Measurements from ENCODE around the gene KLF4. TPM values are rescaled to one million over a fixed set of nuclear protein-coding genes. Genes with fewer than 3 reads are reported as not detected.

KLF4 gene
- total RNA-seq, 1 experiment from 2014 or later: 4.9 TPM

GRCh38 chr9:107462691-107463090, 26.9 kb downstream of the KLF4 start:
- no peak for DNase-seq
- Histone ChIP-seq H3K27me3 (replicated peaks; ENCODE audit: control insufficient read depth, insufficient read depth, low read length) (no peaks in the 10 kb centered on the region), H3K4me1 (peaks cover 30% of the 10 kb centered on the region), H3K4me3 (ENCODE audit: low read depth, low read length) (no peak overlapping the region), H3K9me3 (no peaks in the 10 kb centered on the region), H3K36me3 (ENCODE audit: control insufficient read depth, insufficient read depth, low read length) (no peaks in the 10 kb centered on the region)
- TF ChIP-seq CTCF (IDR thresholded peaks at IDR 0.05; ENCODE audit: insufficient read depth in 1 of 2, low read depth in 1 of 2, low read length in 1 of 2, severe bottlenecking in 1 of 2, unreplicated experiment in 1 of 2): no peak
- POLR2A ChIA-PET: no interaction called here
- Mint-ChIP-seq H3K27ac (ENCODE audit: unreplicated experiment) (no peak overlapping the region), H3K4me3 (ENCODE audit: unreplicated experiment) (no peak overlapping the region), H3K36me3 (ENCODE audit: insufficient read depth, unreplicated experiment) (peaks cover 6% of the 10 kb centered on the region), H3K4me1 (ENCODE audit: low read depth, unreplicated experiment) (peaks cover 18% of the 10 kb centered on the region), H3K9me3 (ENCODE audit: unreplicated experiment) (no peaks in the 10 kb centered on the region), H3K27me3 (ENCODE audit: insufficient read depth, unreplicated experiment) (no peaks in the 10 kb centered on the region)
- BruUV-seq (replicated peaks): no TSS peak
- intact Hi-C loops (cut with micrococcal nuclease; ENCODE audit: unreplicated experiment): no loop called here
- CTCF ChIA-PET: no interaction called here

DNA sequence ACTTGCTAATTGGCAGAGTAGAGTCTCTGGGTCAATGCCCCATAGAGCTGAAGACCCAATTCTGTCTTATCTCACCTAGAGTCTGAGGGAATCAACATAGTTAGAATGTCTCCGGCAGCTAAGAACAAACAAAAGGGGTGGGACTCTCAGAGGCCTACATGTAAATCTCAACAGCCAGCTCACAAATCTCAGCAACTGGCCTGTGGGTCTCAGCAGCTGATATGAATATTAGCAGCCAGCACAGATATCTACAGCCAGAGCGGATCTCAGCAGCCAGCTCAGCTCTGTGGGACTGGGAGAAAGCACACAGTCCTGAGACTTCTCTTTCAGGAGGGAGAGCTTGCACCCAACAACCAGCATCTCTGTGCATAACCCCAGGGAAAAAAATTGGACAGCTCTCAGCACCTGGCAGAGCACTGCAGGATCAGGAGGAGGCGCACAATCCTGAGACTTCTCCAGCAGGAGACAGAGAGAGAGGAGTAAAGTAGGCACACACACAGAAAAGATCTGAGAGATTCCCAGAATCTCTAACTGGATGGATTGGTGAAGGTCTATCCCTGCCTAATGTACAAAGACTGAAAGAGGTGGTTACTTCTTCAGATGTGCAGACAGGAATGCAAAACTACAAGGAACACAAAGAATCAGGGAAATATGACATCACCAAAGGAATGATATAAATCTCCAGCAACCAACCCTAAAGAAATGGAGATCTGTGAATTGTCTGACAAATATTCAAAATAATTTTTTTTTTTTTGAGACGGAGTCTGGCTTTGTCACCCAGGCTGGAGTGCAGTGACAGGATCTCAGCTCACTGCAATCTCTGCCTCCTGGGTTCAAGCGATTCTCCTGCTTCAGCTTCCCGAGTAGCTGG, 29.2 kb downstream of the KLF4 start:
- H3K9me3 Mint-ChIP-seq (ENCODE audit: unreplicated experiment): no peaks in the 10 kb centered on the region
- Histone ChIP-seq H3K4me1 (peaks cover 30% of the 10 kb centered on the region), H3K27me3 (replicated peaks; ENCODE audit: control insufficient read depth, insufficient read depth, low read length) (no peaks in the 10 kb centered on the region), H3K9me3 (no peaks in the 10 kb centered on the region), H3K4me3 (ENCODE audit: low read depth, low read length) (no peak overlapping the region), H3K36me3 (ENCODE audit: control insufficient read depth, insufficient read depth, low read length) (no peaks in the 10 kb centered on the region)
- H3K4me1 Mint-ChIP-seq (ENCODE audit: low read depth, unreplicated experiment): peaks cover 18% of the 10 kb centered on the region
- POLR2A ChIA-PET: interaction anchor here (0.8 to 1.2 kb wide), 2 partner anchors 30 to 177 kb away, joined by 5 to 10 read pairs; partner anchors contain the start of gene RAD23B
- intact Hi-C loops (cut with micrococcal nuclease; ENCODE audit: unreplicated experiment): loop anchor here (1.0 to 2.0 kb wide), 5 partner anchors 20 to 812 kb away; partner anchors contain the start of gene KLF4
- peaks cover 6% of the 10 kb centered on the region for H3K36me3 Mint-ChIP-seq (ENCODE audit: insufficient read depth, unreplicated experiment)
- CTCF ChIA-PET: interaction anchor here (0.6 to 1.2 kb wide), 3 partner anchors 13 to 1105 kb away, joined by 3 to 4 read pairs (median 3); no protein-coding TSS in a partner anchor
- peak; percentile 79 to 83 for DNase-seq
- TF ChIP-seq CTCF (IDR thresholded peaks at IDR 0.05; ENCODE audit: insufficient read depth in 1 of 2, low read depth in 1 of 2, low read length in 1 of 2, severe bottlenecking in 1 of 2, unreplicated experiment in 1 of 2): no peak
- H3K27ac Mint-ChIP-seq (ENCODE audit: unreplicated experiment): peak overlapping the region; percentile 70
- BruUV-seq (replicated peaks): no TSS peak
- H3K4me3 Mint-ChIP-seq (ENCODE audit: unreplicated experiment): peak overlapping the region; percentile 12
- H3K27me3 Mint-ChIP-seq (ENCODE audit: insufficient read depth, unreplicated experiment): no peaks in the 10 kb centered on the region

DNA sequence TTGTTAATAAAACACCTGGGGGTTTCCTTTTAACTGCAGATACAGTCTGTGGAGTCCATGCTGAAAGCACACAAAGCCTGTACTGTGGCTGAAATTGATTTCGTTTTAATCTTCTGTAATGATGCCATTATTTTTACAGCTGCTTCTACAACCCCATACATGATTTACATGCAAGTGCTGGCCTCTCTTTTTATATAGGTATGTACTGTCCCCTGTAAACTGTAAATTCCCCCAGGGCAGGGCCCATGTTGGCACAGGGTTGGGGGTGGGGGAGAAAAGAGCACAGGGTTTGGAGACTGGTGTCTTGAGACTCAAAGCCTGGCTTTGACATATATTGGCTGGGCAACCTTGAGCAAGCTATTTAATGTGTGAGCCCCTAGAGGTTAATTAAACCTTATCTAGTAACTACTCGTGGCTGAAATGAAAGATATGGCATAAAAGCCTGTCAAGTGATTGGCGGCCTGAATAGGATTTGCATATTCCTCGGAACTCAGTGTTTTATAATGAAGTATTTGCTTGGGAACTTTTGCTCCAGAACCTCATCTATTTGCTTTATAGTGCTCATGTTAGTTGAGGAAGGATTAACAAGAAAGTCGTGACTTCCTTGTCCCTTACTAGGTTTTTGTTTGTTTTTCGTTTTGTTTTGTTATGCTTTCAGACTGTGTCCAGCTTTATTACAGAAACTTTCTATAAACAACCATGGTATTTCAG, 34.0 kb downstream of the KLF4 start:
- Histone ChIP-seq H3K4me1 (peaks cover 14% of the 10 kb centered on the region), H3K36me3 (ENCODE audit: control insufficient read depth, insufficient read depth, low read length) (no peaks in the 10 kb centered on the region), H3K9me3 (no peaks in the 10 kb centered on the region), H3K27me3 (replicated peaks; ENCODE audit: control insufficient read depth, insufficient read depth, low read length) (no peaks in the 10 kb centered on the region), H3K4me3 (ENCODE audit: low read depth, low read length) (no peak overlapping the region)
- TF ChIP-seq CTCF (IDR thresholded peaks at IDR 0.05; ENCODE audit: insufficient read depth in 1 of 2, low read depth in 1 of 2, low read length in 1 of 2, severe bottlenecking in 1 of 2, unreplicated experiment in 1 of 2): no peak
- no peak for DNase-seq
- intact Hi-C loops (cut with micrococcal nuclease; ENCODE audit: unreplicated experiment): no loop called here
- Mint-ChIP-seq H3K27ac (ENCODE audit: unreplicated experiment) (no peak overlapping the region), H3K9me3 (ENCODE audit: unreplicated experiment) (no peaks in the 10 kb centered on the region), H3K4me3 (ENCODE audit: unreplicated experiment) (no peak overlapping the region), H3K36me3 (ENCODE audit: insufficient read depth, unreplicated experiment) (no peaks in the 10 kb centered on the region), H3K4me1 (ENCODE audit: low read depth, unreplicated experiment) (peaks cover 6% of the 10 kb centered on the region), H3K27me3 (ENCODE audit: insufficient read depth, unreplicated experiment) (no peaks in the 10 kb centered on the region)
- BruUV-seq (replicated peaks): no TSS peak
- ChIA-PET POLR2A (no interaction called here), CTCF (no interaction called here)

Measured in Caco-2 (cell line).